Activated CD4-positive, CD25-positive, alpha-beta regulatory T cell treated with anti-CD3 and anti-CD28 coated beads, Interleukin-2, amount 50 U/mL, for 24 hours (primary cell): ENCODE results near the gene OOSP3.
"Not testable (repeated sequence)": the region's sequence is repeated elsewhere in the genome, so short reads cannot be mapped to it uniquely, and the experiment has no call there.

ENCODE experiments used
- ATAC-seq, 2 donors: fragments of 150-1000 bp; cut with Tn5 transposase; one replicate each; pipeline ENCODE4 v1.10.0; 2021; ENCODE audit warnings: mild to moderate bottlenecking in 1 of 2, moderate library complexity in 1 of 2

OOSP3 gene, protein sequence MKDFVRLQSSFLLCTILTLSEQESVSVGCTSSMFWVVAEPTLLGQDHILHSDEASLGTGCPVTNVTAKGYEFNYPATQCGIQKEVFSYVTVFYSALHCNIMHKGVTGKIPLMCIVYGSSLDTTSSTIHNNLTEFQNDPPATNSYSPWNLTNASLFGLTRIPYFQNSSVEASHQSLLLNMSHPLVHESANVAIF

DNA sequence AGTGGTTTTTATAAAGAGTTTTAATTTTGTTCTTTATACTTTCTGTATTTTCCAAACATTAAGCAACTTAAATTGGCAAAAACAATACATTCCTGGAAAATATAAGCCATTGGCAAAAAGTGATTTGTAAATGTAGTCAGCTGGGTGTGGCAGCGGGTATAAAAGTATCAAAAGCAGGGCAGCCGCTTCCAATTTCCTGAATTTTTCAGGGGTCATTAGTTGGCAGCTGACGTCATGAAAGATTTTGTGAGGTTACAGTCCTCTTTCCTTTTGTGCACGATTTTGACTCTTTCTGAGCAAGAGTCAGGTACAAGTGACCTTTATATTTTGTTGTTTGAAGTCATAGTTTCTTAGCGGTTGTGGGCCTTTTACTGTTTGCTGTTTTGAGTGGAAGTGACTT, at the start of gene OOSP3:
OOSP3 (plus strand) TSS at position 208 of the 400 bp plus-strand sequence; CDS start at position 235, 27 bp downstream.
- no peak for ATAC-seq

DNA sequence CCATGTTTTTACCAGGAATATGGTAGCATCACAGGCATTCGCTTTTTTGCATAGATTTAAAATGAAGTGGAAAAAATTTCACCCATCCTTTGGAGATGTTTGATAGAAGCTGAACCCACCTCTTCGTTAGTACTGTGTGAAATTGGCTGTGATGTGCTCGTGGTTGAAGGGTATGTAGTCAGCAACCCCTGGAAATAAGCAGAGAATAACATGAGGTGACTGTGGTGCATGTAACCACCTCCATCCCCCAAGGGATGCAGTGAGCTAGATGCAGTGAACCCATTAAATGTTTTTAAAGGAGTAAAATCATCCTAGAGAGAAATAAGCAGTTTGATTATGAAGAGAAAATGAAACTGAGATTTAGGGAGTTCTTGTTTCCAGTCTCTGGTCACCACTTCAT, 49.2 kb upstream of the OOSP3 start:
- no peak for ATAC-seq

DNA sequence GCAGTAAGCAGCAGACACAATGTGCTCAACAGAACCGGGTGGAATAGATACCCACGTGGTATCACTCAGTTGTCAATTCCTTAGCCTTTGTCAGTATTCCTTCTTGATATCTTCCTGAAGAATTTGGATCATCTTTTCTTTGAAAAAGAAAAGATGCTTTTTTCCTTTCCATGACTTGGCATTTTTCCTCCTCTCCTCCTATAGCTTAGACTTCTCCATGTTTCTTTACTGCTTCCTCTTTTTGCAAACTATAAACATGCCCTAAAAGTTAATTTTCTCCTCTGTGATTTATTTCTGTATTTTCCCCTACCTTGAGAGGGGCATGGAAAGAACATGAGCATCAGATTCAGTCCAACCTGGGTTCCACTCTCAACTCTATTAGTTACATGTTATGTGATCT, 45.0 kb upstream of the OOSP3 start:
- ATAC-seq: no peak

DNA sequence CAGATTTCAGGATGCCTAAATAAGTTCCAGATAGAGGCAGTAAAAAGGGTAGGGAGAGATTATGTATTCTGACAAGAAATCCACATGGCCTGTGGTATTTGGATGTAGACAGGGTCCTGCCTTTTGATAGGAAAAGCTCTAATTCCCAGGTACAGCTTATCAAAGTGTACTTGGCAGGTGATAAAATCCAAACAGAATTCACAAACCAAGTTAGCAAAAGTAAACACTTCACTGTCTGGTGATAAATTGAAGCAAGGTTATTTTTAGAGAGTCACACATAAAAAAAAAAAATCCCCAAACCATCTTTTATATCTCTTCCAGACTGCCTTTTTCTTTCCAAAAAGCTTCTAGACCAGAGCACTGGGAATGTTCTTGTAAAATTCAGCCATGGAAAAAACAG, 39.0 kb upstream of the OOSP3 start:
- ATAC-seq: no peak

DNA sequence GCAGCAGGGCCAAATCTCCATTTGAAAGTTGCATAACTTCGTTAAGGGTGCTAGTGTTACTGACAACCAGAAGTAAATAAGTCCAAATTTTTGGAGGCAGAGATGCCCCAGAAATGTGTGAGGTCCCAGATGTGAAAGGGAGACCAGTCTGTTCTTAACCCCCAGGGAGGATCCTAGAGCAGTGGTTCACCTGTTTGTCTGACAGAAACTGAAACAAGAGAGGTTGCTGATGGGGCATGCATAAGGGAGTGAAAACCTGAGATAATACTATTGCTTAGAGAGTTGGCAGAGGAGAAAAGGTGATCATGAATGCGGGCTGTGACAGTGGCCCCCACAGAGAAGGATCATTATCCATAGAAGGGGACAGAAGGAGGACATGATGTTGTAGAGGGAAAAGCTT, 37.1 kb upstream of the OOSP3 start:
- ATAC-seq: no peak

DNA sequence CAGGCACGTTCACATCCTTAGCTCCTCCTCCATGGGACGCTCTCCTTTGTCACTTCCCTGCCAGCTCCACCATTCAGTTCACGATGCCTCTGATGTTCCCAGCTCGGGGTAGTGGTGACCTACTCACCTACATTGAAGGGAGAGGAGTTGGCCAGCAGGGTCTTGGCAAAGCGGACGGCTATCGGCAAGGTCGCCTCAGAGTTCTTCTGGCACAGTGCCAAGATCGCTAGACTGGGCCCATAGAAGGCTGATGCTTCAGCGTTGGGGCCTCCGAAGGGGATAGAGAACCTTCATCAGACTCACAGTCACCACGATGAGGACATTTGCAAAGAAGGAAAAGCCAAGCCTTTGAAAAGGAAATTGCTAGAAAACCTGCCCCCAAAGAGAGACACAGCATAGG, 36.3 kb upstream of the OOSP3 start:
- no peak for ATAC-seq

DNA sequence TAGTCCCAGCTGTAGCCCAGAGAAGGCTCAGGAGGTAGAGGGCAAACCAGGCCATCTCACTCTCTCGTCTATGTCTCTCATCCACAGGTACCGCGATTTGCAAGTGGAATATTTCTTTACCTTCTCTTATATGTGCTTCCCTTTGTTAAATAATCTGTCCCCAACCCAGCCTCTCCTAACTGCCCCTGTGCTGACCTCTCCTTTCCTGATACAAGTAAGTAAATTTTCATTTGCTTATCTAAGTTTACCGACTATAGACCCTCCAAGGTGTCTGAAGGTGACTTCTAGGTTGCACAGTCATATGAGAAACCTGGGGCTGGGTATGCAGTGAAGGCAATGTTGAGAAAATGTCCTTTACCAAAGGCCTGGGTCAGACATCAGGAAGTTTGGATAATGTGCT, 33.2 kb upstream of the OOSP3 start, which contains the start of gene CBLIF:
CBLIF (minus strand) TSS at position 101 of the 400 bp plus-strand sequence; CDS start at position 55, 46 bp downstream.
- no peak for ATAC-seq

DNA sequence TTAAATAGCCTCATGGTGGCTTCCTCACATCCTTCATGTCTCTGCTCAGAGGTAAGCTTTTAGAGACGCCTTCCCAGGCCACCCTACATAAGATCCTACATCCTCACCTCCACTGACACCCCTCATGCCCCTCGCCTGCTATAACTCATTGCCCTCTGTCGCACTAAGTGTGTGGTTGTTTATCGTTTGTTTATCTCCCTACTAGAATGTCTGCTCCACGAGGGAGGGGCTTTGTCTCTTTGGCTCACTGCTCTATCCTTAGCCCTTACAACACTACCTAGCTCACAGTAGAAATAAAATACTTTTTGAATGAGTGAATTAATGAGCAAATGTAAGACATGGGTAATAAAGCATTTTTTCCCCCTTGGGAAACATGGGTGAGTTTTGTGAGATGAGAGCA, 32.0 kb upstream of the OOSP3 start:
- ATAC-seq: no peak

DNA sequence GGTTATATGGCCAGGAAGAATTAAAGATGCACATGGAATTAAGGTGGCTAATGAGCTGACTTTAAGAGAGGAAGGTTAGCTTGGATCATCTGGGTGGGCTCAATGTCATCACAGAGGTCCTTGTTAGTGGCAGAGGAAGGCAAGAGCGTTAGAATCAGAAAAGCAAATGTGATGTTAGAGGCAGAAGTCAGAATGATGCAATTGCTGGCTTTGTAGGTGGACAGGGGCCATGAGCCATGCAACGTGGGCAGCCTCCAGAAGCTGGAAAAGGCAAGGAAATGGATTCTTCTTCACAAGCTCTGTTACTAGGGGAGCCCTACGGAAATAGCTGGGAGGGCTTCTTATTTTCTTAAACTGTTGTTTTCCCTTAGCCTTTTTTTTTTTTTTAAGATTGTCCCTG, 31.0 kb upstream of the OOSP3 start:
- no peak for ATAC-seq

DNA sequence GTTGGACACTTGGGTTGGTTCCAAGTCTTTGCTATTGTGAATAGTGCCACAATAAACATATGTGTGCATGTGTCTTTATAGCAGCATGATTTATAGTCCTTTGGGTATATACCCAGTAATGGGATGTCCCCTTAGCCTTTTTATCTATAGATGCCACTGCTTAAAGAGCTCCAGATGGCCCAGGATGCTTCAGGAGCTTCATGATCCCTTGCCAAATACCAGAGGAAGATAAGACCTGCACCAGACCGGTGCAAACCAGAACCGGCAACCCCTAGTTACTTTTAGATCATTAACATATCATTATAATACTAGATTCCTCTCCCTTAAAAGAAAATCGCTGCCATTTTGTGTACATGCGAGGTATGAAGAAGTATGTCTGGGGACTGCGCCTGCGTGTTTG, 30.1 kb upstream of the OOSP3 start:
- not testable (repeated sequence) for ATAC-seq

DNA sequence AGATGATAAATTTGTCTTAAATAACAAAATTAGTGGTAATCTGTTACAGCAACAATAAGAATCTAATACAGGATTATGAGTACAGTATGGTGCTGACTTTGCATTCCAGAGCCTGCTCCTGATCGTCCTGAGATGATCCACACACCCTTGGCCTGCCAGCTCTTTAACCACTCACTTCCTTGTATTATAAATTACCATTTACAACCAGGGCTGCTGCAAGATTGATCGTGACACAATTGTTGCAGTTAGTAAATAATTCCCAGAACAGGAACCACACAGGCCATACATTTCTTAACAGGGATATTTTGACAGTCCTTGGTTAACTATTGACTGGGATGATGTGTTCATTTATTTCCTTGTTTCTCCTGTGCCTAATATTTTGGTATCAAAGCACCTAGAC, 29.5 kb upstream of the OOSP3 start:
- no peak for ATAC-seq

DNA sequence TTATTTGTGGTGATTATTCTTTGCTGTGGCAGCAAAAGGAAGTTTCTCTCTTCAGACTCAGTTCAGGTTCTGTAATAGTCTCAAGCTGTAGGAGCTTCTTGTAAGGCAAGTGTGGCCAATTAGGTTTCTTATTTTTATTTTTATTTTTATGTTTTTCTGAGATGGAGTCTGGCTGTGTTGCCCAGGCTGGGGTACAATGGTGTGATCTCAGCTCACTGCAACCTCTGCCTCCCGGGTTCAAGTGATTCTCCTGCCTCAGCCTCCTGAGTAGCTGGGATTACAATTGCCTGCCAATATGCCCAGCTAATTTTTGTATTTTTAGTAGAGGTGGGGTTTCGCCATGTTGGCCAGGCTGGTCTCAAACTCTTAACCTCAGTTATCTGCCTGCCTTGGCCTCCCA, 29.0 kb upstream of the OOSP3 start:
- ATAC-seq: not testable (repeated sequence)

DNA sequence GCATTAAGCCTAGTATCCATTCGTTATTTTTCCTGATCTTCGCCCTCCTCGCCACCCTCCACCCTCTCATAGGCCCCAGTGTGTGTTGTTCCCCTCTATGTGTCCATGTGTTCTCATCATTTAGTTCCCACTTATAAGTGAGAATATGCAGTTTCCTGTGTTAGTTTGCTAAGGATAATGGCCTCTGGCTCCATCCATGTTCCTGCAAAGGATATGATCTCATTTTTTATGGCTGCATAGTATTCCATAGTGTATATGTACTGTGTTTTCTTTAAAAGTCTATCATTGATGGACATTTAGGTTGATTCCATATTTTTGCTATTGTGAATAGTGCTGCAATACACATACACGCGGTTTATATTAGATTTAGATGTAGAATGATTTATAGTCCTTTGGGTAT, 27.2 kb upstream of the OOSP3 start:
- ATAC-seq: not testable (repeated sequence)

DNA sequence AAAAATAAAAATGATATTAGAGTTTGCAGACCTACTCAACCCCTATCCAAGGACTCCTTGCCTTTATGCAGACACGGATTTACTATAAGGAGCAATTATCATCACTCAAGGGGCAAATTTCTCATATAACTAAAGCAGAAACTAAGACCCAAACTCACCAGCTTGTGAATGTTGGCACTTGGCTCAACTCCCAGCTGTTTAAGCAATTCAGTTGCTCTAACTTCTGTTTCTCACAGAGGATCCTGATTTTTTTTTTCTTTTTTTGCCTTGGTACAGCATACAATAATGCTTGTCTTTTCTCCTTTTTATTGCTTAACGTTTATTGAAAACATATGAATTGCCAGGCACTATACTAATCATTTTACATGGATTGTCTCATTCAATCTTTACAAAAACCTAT, 23.7 kb upstream of the OOSP3 start:
- ATAC-seq: no peak

DNA sequence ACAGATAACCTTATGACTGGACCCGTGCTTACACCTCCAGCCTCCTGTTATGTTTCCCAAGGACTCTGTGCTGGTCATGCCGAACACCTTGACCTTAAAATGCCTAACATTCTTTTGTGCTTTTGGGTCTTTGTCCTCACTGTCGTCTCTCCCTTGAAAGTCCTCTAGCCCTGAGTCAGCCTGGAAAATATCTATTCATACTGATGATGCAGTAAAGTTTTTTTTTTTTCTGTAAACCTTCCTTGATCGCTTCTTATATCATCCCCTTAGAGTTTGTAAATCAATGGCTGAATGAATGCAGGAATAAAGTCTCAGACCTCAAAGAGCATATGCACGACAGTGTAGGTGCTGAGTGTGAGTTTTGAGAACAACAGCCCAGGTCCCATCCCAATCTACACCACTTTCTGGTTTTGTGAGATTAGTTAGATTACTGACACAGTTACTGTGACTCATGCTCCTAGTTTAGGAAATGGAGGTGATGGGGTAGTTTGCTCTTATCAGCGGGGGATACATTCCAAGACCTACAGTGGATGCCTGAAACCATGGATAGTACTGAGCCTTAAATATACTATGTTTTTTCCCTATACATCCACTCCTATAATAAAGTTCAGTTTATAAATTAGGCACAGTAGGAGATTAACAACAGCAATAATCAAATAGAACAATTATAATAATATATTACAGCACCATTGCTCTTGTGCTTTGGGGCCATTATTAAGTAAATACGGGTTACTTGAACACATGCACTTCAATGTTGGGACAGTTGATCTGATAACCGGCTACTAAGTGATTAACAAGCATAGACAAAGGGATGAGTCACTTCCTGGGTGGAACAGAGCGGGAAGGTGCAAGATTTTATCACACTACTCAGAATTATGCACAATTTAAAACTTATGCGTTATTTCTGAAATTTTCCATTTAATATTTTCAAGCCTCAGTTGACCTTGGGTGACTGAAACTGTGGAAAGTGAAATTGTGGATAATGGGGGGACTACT, 20.8 kb upstream of the OOSP3 start:
- ATAC-seq: peak; percentile 81 to 83

DNA sequence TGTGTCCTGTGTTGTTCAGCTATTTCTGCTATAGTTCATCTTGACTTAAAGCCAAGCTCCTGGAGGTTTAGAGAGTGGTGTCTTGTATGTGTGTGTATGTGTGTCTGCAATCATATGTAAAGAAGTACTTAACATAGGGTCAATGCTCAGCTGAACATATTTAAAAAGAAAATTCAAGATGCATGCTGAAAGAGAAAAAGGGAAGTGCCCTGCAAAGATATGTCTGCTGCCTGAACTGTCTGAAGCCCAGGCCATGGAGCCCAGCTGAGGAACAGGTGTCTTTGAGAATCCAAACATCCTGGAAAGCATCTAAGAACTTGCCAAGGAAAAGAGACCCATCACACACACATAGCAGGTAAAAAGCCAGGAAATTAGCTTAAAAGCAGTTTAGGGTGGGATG, 18.9 kb upstream of the OOSP3 start:
- ATAC-seq: no peak

DNA sequence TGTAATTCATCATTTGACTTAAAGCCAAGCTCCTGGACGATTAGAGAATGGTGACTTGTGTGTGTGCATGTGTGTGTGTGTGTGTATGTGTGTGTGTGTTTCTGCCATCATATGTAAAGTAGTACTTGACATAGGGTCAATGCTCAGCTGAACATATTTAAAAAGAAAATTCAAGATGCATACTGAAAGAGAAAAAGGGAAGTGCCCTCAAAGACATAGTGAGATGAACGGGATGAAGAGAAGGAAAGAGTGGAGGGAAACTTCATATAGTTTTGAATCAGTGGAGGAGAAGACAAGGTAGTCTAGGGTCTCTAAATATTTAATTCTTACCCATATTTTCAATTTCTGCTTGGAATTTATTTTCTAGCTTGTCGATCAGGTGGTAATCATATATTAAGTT, 16.3 kb upstream of the OOSP3 start:
- ATAC-seq: no peak

DNA sequence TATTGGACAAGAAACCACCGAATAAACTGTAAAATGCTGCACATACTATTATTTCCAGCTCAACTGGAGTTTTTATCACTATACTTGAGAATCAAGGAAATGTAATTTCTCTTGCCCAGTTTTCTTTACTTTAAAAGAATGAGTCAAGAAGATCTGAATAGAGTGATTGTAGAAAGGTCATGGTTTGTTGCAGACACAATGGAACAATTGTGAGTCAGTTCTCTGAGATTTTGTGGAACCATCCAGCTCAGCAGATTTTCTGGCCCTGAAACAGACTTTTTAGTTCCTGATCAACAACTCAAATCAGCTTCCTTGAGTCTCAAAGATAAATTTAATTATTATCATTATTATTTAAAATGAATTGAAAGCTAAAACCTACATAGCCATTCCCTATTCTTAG, 13.6 kb upstream of the OOSP3 start:
- peak in 1 of 2 donors; percentile 38 for ATAC-seq

DNA sequence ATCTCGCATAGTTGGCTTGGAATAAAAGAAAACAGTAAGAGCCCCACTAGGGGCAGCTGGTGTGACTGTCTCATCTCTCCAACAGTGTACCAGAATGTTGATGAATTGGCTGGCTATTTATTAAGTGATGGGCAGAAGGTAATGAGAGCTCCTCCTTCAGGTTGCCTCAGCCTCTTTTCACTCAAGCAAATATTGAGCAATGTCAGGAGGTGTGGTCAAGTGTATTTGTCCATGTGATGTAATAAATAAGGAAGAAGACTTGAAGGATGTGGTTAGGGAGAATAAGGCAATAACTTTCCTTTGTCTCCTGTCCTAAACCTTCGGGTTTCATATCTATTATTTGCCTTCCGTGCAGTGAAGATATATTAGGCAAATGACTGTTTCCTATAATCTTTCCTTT, 12.2 kb upstream of the OOSP3 start, which contains the start of gene TCN1:
TCN1 (minus strand) TSS at position 91 of the 400 bp plus-strand sequence; CDS start at position 74, 17 bp downstream.
- no peak for ATAC-seq

DNA sequence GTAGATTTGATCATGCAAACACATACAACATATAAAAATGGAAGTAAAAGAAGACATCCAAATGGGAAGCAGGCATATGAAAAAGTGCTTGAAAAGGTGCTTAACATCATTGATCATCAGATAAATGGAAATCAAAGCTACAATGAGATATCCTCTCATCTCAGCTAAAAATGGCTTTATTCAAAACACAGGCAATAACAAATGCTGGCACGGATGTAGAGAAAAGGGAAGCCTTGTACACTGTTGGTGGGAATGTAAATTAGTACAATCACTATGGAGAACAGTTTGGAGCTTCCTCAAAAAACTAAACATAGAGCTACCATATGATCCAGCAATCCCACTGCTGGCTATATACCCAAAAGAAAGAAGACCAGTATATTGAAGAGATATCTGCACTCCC, 11.7 kb upstream of the OOSP3 start:
- ATAC-seq: no peak

DNA sequence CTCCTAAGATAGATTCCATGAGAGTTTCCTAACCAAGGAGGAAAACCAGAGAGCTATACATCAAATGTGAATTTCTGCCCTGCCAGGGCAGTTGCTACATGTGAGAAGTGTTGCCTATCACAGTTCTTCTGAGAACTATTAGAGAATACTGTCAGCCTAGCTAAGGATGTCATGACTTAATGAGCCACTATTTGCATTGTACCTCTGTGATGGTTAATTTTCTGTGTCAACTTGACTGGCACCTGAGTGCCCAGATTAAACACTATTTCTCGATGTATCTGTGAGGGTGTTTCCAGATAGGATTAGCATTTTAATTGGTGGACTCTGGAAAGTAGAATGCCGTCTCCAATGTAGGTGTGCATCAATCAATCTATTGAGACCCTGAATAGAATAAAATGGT, 10.6 kb upstream of the OOSP3 start:
- ATAC-seq: no peak

DNA sequence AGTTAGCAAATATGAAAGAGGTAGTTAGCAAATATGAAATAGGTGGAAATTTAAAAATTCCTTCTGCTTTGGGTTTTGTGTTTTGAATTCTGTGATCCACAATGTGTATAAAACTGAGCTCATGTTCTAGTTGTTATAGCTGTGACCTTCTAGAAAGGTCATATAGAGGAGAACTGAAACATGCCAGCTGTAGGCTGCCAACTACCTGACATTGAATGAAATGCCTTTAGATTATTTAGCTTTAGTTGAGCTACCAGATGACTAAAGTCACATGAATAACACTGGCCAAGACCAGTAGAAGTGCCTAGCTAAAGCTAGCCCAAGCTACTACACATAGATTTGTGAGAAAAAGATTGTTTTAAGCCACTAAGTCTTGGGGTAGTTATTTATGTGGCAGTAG, 6.5 kb upstream of the OOSP3 start:
- ATAC-seq: no peak

DNA sequence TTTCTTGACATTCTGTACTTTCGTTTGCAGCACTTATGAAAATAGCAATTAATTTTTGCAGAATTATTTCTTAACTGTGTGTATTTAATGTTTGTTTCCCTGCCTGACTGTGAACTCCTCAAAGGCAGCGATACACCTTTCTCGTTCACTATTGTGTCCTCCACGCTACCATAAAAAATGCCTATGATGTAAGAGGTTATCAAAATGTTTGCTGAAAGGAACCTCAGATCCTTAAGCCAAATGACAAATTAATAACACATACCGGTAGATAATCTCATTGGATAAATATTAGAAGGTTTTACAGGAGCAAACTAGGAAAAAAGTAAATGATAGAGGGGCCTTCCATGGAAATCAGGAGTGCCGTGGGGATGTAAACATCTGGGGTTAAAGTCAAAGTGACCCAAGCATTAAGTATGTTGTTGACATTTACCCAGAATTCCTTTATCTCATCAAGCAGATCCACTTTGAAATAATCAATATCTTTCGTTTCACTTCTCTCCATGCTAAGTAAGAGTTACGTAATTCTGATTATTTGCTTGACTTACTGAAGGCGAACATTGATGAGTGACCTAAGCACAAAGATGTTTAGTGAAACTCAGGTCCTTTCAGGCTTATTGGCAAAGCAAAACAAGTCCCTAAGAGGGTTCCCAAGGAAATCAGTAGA, 2.6 kb upstream of the OOSP3 start:
- no peak for ATAC-seq
